ENCODE results near the gene HPDL. TPM values are rescaled to one million over a fixed set of nuclear protein-coding genes. Genes with fewer than 3 reads are reported as not detected.
A peak's percentile ranks its signal among the peaks of the same experiment; 100 is the strongest.

The HPDL gene
- total RNA-seq, 4 donors from 2014 or later = 0.35 to 0.93 (median 0.40) TPM; not detected in 1

- WGBS, 2 donors (ENCODE audit: low coverage in 1 of 2) = 73 to 84% methylated on average over 2 to 5 of the region's 5 CpGs
- TF ChIP-seq EP300 (IDR thresholded peaks at IDR 0.05) (no peak), POLR2AphosphoS5 (IDR thresholded peaks at IDR 0.05) (no peak), POLR2A (IDR thresholded peaks at IDR 0.05) (no peak), CTCF (IDR thresholded peaks at IDR 0.05) (no peak)
- Histone ChIP-seq H3K4me1 (peaks cover 0 to 9% (median 0%) of the 10 kb centered on the region in 3 donors), H3K27me3 (no peaks in the 10 kb centered on the region), H3K9me3 (no peaks in the 10 kb centered on the region), H3K27ac (no peak overlapping the region), H3K36me3 (no peaks in the 10 kb centered on the region), H3K4me3 (no peak overlapping the region)
- no peak for ATAC-seq
These were observed 5.3 kb upstream of the HPDL start for GRCh38 chr1:45321444-45321843.

GRCh38 chr1:45322486-45323040 is 4.1 kb upstream of the HPDL start:
- H3K27me3 ChIP-seq = no peaks in the 10 kb centered on the region
- no peak for TF ChIP-seq POLR2AphosphoS5 (IDR thresholded peaks at IDR 0.05)
- TF ChIP-seq POLR2A (IDR thresholded peaks at IDR 0.05) = no peak
- no peak for TF ChIP-seq CTCF (IDR thresholded peaks at IDR 0.05)
- TF ChIP-seq EP300 (IDR thresholded peaks at IDR 0.05) = no peak
- no peak for ATAC-seq
- WGBS, 2 donors (ENCODE audit: low coverage in 1 of 2) = 85 to 100% methylated on average over 3 to 10 of the region's 10 CpGs
- no peaks in the 10 kb centered on the region for H3K36me3 ChIP-seq
- H3K9me3 ChIP-seq = no peaks in the 10 kb centered on the region
- no peak overlapping the region for H3K4me3 ChIP-seq
- peaks cover 0 to 20% (median 8%) of the 10 kb centered on the region in 3 donors for H3K4me1 ChIP-seq
- no peak overlapping the region for H3K27ac ChIP-seq

- ATAC-seq = no peak
- Histone ChIP-seq H3K27ac (peak overlapping the region in 2 of 4 donors; percentile 24 to 43), H3K4me3 (peak overlapping the region in 1 of 2 donors; percentile 57), H3K9me3 (no peaks in the 10 kb centered on the region), H3K36me3 (peaks cover 0 to 25% of the 10 kb centered on the region in 2 donors), H3K27me3 (no peaks in the 10 kb centered on the region), H3K4me1 (peaks cover 0 to 24% (median 8%) of the 10 kb centered on the region in 3 donors)
- TF ChIP-seq CTCF (IDR thresholded peaks at IDR 0.05) (no peak), EP300 (IDR thresholded peaks at IDR 0.05) (no peak), POLR2AphosphoS5 (IDR thresholded peaks at IDR 0.05) (no peak), POLR2A (IDR thresholded peaks at IDR 0.05) (no peak)
- 53 to 60% methylated on average over 4 to 6 of the region's 6 CpGs for WGBS, 2 donors (ENCODE audit: low coverage in 1 of 2)
These were observed 716 bp upstream of the HPDL start for GRCh38 chr1:45325851-45326506.

GRCh38 chr1:45327644-45328515 is 1.2 kb downstream of the HPDL start:
- Histone ChIP-seq H3K4me3 (peak overlapping the region in 1 of 2 donors; percentile 57), H3K36me3 (peaks cover 0 to 44% of the 10 kb centered on the region in 2 donors), H3K27me3 (no peaks in the 10 kb centered on the region), H3K4me1 (peaks cover 0 to 24% (median 8%) of the 10 kb centered on the region in 3 donors), H3K27ac (no peak overlapping the region), H3K9me3 (no peaks in the 10 kb centered on the region)
- TF ChIP-seq POLR2A (IDR thresholded peaks at IDR 0.05) = no peak
- TF ChIP-seq CTCF (IDR thresholded peaks at IDR 0.05) = no peak
- TF ChIP-seq EP300 (IDR thresholded peaks at IDR 0.05) = no peak
- no peak for TF ChIP-seq POLR2AphosphoS5 (IDR thresholded peaks at IDR 0.05)
- ATAC-seq = no peak
- 93% methylated on average over 3 of the region's 19 CpGs; no CpG with 5 or more reads in 1 of the 2 donors for WGBS, 2 donors (ENCODE audit: low coverage in 1 of 2)
